ENCODE data around the gene SLC26A6.

Gene SLC26A6

GRCh38 chr3:48635222-48636021 lies at the start of gene SLC26A6:
SLC26A6 (minus strand) TSS chr3:48635461; CDS start chr3:48635393, 68 bp downstream.
- peak; percentile 95 for DNase-seq (ENCODE audit: low spot score)

- DNase-seq (ENCODE audit: low spot score): no peak
Measured at GRCh38 chr3:48684480-48685143, 49.4 kb upstream of the SLC26A6 start.

DNA sequence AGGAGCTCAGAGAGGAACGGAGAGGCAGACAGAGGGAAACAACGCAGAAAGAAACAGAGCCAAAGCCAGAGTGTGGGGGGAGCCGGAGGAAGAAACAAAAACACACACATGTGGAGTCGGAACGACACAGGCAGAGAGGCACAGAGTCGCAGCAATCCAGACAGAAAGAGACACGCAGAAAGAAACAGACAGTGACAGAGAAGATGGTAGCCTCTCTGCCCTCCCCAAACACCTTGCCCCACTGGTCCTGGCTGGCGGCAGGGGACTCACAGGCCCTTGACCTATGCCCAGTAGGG lies 48.7 kb upstream of the SLC26A6 start:
- DNase-seq (ENCODE audit: low spot score): no peak

DNA sequence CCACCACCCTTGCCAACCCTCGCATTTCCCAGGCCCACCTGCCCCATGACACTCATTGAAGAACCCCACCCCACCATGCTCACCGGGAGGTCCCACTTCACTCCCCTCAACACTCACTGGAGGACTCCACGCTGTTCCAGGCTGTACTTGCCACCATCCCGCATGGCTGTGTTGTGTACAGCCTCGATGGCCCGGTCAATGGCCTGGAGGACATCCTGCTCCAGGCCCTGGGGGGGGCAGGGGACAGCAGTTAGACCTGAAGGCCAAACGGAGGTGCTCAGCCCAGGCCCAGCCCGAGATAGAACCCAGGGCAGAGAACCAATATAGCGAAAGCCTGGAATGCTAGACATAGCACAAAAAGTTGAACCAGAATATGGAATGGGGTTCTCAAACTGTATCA lies 47.5 kb upstream of the SLC26A6 start:
- DNase-seq (ENCODE audit: low spot score): no peak

DNA sequence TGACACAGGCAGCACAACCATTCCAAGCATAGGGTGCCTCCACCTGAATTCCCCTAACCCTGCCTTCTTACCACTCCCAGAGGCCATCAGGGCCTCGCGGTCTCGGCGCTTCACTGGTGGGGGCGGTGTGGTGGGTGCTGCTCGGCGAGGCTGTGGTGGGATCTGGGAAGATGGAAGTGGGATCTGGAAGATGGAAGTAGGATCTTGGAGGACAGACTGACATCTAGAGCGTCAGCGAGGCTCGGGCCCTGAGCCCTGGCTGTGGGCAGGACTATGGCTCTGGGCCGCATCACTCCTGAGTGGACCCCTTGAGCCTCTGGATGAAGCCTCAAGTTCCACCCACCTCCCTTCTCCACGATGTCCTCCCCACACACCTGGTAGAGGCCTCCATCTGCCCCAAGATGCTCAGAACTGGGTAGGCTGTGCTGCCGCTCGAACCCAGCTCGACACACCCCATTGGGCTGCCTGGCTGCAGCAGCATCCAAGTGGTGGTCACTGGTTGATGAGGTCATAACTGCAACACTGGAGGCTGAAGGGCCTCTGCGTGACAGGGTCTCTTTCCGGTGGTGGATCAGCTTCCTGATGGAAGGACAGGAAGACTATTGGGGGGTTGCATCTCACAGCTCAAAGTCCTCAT lies 46.8 kb upstream of the SLC26A6 start:
- no peak for DNase-seq (ENCODE audit: low spot score)

GRCh38 chr3:48681541-48681880 lies 46.2 kb upstream of the SLC26A6 start:
- no peak for DNase-seq (ENCODE audit: low spot score)

DNA sequence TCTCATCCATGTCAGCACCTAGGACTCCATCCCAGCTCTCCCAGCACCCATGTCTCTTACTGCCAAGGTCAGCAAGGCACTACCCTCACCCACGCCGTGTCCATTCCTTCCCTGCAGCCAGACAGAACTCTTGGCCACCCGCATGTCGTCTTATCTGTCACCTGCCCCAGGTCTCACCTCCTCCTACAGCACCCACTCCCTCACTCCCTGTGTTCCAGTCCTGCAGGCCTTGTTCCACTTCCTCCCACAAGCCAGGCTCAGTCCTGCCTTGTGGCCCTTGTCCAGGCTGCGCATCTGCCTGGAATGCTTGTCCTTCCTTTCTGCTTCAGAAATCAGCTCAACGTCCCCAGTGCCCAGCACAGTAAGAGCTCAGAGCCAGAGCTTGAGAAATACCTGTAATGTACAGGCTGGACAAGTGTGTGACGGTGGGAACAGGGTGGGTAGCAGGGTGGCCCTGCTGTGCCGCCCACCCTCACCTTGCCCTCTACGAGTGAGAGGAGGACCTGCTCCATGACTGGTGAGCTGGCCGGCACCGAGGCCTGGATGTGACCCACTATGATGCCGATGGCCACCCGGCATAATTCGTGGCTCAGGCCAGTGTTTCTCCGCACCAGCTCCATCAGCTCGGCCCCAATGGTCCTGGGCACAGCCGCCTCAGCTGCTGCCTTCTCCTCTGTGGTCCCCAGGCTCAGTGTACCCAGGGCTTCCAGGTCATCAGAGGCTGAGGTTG lies 45.7 kb upstream of the SLC26A6 start:
- DNase-seq (ENCODE audit: low spot score): no peak

DNA sequence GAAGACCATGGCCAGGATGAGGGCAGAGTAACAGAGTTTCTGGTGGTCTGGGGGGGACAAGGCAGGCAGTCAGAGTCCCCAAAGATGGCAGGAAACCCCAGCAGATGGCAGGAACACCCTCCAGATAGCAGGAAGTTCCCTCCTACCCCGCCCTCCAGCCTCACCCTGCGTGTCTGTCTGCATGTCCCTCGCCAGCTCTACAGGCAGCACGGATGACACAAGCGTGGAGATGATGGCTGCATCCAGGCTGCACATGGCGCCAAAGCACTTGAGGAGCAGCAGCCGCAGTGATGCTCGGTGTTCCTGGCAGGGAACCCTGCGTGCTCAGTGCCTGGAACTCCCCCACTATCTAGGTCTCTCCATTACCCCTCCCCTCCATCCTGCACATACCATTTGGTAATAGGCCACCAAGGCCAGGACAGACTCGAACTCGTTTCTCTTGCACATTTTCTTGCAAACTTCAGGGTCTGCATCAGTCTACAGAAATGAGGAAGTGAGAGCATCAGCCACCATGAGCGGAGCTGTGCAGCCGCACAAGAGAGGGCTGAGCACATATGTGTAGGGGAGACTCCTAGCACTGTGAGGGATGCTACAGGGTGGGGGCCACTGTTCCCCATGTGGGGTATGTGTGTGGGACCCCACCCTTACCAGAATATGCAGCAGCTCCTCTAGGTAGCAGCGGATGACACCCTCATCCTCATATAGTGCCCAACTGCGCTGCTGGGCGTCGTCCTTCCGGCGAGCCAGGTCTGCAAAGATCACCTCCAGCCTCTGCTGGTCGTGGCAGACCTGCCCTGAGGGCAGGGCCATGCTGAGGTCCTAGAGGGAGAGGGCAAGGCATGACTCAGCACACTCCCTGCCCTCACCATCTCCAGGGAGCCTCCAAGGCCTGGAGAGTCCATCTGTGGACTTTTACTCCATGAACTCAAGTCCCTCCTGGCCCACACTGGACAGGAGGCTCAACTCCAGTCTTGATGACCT lies 44.4 kb upstream of the SLC26A6 start:
- no peak for DNase-seq (ENCODE audit: low spot score)

GRCh38 chr3:48678566-48679380 lies 43.5 kb upstream of the SLC26A6 start:
- DNase-seq (ENCODE audit: low spot score): no peak

DNA sequence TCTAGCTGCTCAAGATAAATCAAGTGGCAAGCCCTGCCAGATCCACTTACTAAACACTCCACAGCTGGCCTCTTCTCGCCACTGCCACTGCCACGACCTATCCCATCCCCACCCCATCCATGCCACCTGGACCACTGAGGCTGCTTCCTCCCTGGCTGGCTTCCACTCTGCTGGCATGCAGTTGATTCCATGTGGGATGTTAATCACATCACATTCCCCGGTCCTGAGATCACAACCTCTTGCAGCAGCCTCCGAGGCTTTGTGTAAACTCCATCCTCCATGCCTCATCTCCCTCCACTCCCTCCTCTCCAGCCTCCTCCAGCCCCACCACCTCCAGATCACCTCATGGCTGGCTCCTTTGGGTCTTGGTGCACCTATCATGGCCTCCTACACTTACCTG lies 42.8 kb upstream of the SLC26A6 start:
- DNase-seq (ENCODE audit: low spot score): no peak

GRCh38 chr3:48674505-48674904 lies 39.2 kb upstream of the SLC26A6 start:
- DNase-seq (ENCODE audit: low spot score): no peak

- no peak for DNase-seq (ENCODE audit: low spot score)
Measured at GRCh38 chr3:48672522-48672921, 37.3 kb upstream of the SLC26A6 start.

GRCh38 chr3:48664929-48665328 lies 29.7 kb upstream of the SLC26A6 start:
- no peak for DNase-seq (ENCODE audit: low spot score)

- DNase-seq (ENCODE audit: low spot score): no peak
Measured at GRCh38 chr3:48664313-48664644, 29.0 kb upstream of the SLC26A6 start.

- peak; percentile 94 for DNase-seq (ENCODE audit: low spot score)
Measured at GRCh38 chr3:48663489-48664312, 28.4 kb upstream of the SLC26A6 start.

GRCh38 chr3:48662753-48663488 lies 27.7 kb upstream of the SLC26A6 start, which contains the start of gene CELSR3:
CELSR3 (minus strand) TSS chr3:48662886; CDS start chr3:48662634, 252 bp downstream.
- peak; percentile 70 for DNase-seq (ENCODE audit: low spot score)

GRCh38 chr3:48662145-48662752 lies 27.0 kb upstream of the SLC26A6 start:
- no peak for DNase-seq (ENCODE audit: low spot score)

DNA sequence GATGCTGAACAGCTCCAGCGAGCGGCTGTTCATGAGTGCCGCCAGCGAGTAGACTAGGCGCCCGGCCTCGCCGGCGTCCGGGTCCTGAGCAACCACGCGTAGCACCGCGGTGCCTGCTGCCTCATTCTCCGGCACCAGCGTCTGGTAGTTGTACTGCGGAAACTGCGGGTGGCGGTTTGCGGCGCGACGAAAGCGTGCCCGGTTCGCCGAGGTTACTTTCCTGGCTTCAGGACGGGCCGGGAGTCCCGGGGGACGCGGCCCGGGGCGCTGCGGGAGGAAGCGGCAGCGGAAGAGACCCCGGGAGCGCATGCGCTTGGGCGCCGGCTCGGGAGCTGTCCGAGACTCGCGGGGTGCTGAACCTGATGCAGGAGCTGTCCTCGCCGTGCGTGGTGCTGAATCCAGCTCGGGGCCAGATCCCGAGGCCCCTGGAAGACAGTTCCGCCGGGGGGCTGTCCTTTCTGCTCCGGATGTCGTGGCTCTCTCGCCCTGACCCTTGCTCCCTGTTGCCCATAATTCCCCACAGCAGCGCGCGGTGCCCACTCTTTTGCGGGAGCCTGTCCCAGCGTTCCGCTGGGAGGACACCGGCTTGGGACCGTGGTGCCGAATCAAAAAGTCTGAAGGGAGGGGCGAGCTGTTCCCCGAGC lies 26.4 kb upstream of the SLC26A6 start:
- DNase-seq (ENCODE audit: low spot score): peak; percentile 56
